ENCODE data around the gene SH3GL3. TPM values are rescaled to one million over a fixed set of nuclear protein-coding genes. Genes with fewer than 3 reads are reported as not detected.

The SH3GL3 gene
- total RNA-seq, 1 donor from 2014 or later = not detected

GRCh38 chr15:83474578-83474977, 27.4 kb downstream of the SH3GL3 start:
- H3K27ac Mint-ChIP-seq = no peak overlapping the region

GRCh38 chr15:83475551-83475950, 28.4 kb downstream of the SH3GL3 start:
- H3K9me3 Mint-ChIP-seq = no peaks in the 10 kb centered on the region
- no peaks in the 10 kb centered on the region for H3K27me3 Mint-ChIP-seq
- no peaks in the 10 kb centered on the region for H3K36me3 Mint-ChIP-seq (ENCODE audit: low read depth)
- no peak overlapping the region for H3K27ac Mint-ChIP-seq
- H3K4me1 Mint-ChIP-seq = no peaks in the 10 kb centered on the region
- intact Hi-C loops (cut with micrococcal nuclease) = no loop called here
- DNase-seq = no peak
- no peak overlapping the region for H3K4me3 Mint-ChIP-seq

More at GRCh38 chr15:83474578-83474977, 27.4 kb downstream of the SH3GL3 start:
- Mint-ChIP-seq H3K4me3 (no peak overlapping the region), H3K9me3 (no peaks in the 10 kb centered on the region), H3K27me3 (no peaks in the 10 kb centered on the region), H3K36me3 (ENCODE audit: low read depth) (no peaks in the 10 kb centered on the region), H3K4me1 (no peaks in the 10 kb centered on the region)
- peak; percentile 18 for DNase-seq
- intact Hi-C loops (cut with micrococcal nuclease) = no loop called here

- H3K4me1 Mint-ChIP-seq = no peaks in the 10 kb centered on the region
- H3K4me3 Mint-ChIP-seq = no peak overlapping the region
- H3K27me3 Mint-ChIP-seq = no peaks in the 10 kb centered on the region
- H3K9me3 Mint-ChIP-seq = no peaks in the 10 kb centered on the region
- H3K36me3 Mint-ChIP-seq (ENCODE audit: low read depth) = no peaks in the 10 kb centered on the region
- no peak overlapping the region for H3K27ac Mint-ChIP-seq
- peak; percentile 1 for DNase-seq
- intact Hi-C loops (cut with micrococcal nuclease) = no loop called here
Observed at GRCh38 chr15:83476066-83476465, 28.9 kb downstream of the SH3GL3 start.

DNA sequence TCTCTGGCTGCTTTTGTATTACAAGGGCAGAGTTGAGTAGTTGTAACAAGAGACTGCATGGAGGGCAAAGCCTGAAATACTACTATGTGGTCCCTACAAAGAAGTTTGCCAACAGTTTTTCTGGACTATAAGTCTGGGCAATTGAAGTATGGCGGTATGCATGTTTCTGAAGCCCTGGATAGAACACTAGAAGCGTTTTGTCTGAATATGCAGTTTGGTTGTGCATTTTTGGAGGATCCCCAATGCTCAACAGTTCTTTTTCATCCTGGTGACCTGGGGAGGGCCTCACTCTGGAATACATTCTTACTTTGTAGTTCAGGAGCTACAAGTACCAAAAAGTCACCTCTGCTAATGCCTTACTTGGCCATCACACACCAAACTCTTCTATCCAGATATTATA, 29.6 kb downstream of the SH3GL3 start:
- H3K27me3 Mint-ChIP-seq = no peaks in the 10 kb centered on the region
- H3K27ac Mint-ChIP-seq = no peak overlapping the region
- H3K4me3 Mint-ChIP-seq = no peak overlapping the region
- DNase-seq = peak; percentile 32
- H3K9me3 Mint-ChIP-seq = no peaks in the 10 kb centered on the region
- intact Hi-C loops (cut with micrococcal nuclease) = no loop called here
- no peaks in the 10 kb centered on the region for H3K36me3 Mint-ChIP-seq (ENCODE audit: low read depth)
- no peaks in the 10 kb centered on the region for H3K4me1 Mint-ChIP-seq

DNA sequence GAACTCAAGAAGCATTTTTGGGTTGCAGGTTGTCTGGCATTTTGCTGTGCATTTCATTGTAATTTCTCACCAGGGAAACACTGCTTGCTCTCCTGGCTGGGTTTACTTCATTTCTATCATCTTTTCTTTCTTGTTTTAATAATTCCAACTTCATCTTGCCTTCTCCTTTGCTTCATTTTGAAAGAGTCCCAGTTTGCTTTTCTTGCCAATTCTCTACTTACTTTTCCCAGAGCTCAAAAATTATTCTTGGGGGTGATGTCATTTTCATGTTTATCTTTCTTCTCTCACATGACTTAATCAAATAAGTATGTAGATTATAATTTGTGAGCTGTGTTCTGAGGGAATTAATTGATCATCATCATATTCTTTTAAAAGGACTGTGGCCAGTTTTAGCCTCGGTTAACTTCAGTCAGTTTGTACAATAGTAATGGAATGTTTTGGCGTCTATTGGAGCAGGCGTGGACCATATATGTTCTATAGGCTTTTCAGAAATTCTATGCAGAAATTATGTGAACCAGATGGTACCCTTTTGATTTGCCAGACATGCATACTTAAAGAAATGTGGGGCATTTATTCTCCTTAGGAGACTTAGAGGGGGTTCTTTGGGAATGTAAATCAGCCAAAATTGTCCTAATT, 30.1 kb downstream of the SH3GL3 start:
- H3K4me3 Mint-ChIP-seq = no peak overlapping the region
- no peaks in the 10 kb centered on the region for H3K36me3 Mint-ChIP-seq (ENCODE audit: low read depth)
- H3K27ac Mint-ChIP-seq = no peak overlapping the region
- no peaks in the 10 kb centered on the region for H3K27me3 Mint-ChIP-seq
- intact Hi-C loops (cut with micrococcal nuclease) = no loop called here
- DNase-seq = peak; percentile 3
- H3K9me3 Mint-ChIP-seq = no peaks in the 10 kb centered on the region
- no peaks in the 10 kb centered on the region for H3K4me1 Mint-ChIP-seq

DNA sequence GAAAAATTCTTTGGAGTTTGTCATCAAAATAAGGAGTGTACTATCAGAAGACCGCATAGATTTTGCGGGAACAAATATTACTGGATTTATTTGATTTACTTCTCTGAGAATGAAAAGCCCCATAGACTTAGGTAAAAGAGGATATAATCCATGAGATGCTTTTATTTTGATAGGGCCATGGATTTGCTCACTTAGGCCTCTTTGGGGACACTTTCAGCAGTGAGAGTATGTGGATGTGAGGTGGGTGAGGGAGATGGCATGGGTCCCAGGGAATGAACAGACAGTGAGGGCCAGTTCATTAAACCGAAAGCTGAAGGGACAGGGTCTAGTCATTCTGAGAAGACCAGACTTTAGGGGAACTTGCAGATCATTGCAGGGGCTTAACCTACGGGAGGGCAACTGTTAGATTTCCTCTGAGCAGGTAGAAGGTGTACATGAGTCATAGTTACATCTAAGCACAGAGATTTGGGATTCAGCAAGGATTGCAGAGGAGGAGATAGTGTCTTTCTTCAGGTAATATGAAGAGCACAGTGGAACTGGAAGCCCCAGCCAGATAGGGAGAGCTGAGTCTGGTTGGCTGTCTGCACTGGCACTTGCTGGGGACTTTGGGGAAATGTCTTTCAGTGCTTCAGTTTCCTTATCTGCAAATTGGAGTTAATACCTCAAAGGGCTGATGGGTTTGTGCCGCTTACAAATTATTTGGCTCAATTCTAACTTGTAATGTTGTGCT, 30.8 kb downstream of the SH3GL3 start:
- DNase-seq = peak; percentile 8
- Mint-ChIP-seq H3K36me3 (ENCODE audit: low read depth) (no peaks in the 10 kb centered on the region), H3K9me3 (no peaks in the 10 kb centered on the region), H3K27ac (no peak overlapping the region), H3K27me3 (no peaks in the 10 kb centered on the region), H3K4me3 (no peak overlapping the region), H3K4me1 (no peaks in the 10 kb centered on the region)
- intact Hi-C loops (cut with micrococcal nuclease) = no loop called here

- intact Hi-C loops (cut with micrococcal nuclease) = no loop called here
- no peak overlapping the region for H3K27ac Mint-ChIP-seq
Observed at GRCh38 chr15:83483612-83484011, 36.5 kb downstream of the SH3GL3 start.

GRCh38 chr15:83484636-83485035, 37.5 kb downstream of the SH3GL3 start:
- Mint-ChIP-seq H3K9me3 (peaks cover 7% of the 10 kb centered on the region), H3K4me3 (no peak overlapping the region), H3K27ac (no peak overlapping the region), H3K27me3 (no peaks in the 10 kb centered on the region), H3K4me1 (no peaks in the 10 kb centered on the region), H3K36me3 (ENCODE audit: low read depth) (peaks cover 2% of the 10 kb centered on the region)
- intact Hi-C loops (cut with micrococcal nuclease) = no loop called here
- DNase-seq = no peak

More at GRCh38 chr15:83483612-83484011, 36.5 kb downstream of the SH3GL3 start:
- H3K9me3 Mint-ChIP-seq = peaks cover 7% of the 10 kb centered on the region
- no peak overlapping the region for H3K4me3 Mint-ChIP-seq
- H3K36me3 Mint-ChIP-seq (ENCODE audit: low read depth) = peaks cover 2% of the 10 kb centered on the region
- H3K4me1 Mint-ChIP-seq = no peaks in the 10 kb centered on the region
- no peaks in the 10 kb centered on the region for H3K27me3 Mint-ChIP-seq
- DNase-seq = no peak

DNA sequence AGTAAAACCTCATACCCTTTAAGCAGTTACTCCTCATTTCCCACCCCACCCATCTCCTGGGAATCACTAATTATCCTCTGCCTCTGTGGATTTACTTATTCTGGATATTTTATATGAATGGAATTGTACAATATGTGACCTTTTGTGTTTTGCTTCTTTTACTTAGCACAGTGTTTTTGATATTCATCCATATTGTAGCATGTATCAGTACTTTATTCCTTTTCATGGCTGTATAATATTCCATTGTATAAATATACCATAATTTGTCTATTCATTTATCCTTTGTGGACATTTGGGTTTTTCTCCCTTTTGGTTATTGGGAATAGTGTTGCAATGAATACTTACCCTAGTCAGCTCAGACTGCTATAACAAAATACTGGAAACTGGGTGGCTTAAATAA, 39.2 kb downstream of the SH3GL3 start:
- Mint-ChIP-seq H3K27ac (no peak overlapping the region), H3K27me3 (no peaks in the 10 kb centered on the region), H3K4me3 (no peak overlapping the region), H3K9me3 (peaks cover 7% of the 10 kb centered on the region), H3K36me3 (ENCODE audit: low read depth) (peaks cover 2% of the 10 kb centered on the region), H3K4me1 (no peaks in the 10 kb centered on the region)
- intact Hi-C loops (cut with micrococcal nuclease) = no loop called here
- no peak for DNase-seq

DNA sequence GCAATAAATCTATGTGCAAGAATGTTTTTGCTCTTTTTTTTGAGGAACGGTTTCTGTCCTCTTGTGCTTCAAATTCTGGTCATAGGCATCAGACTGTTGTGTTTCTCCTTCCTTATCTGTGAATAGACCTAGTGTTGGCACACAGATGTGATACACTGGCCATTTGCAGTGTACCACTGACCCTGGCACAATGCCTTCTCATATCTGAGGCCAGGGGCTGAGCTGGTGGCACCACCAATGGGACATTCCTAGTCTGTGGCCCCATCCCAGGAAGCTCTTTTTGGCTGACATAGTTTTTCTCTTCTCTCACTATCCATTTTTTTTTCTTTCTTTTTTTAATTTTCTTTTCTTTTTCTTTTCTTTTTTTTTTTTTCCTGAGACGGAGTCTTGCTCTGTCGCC, 40.4 kb downstream of the SH3GL3 start:
- Mint-ChIP-seq H3K36me3 (ENCODE audit: low read depth) (peaks cover 2% of the 10 kb centered on the region), H3K27ac (no peak overlapping the region), H3K4me1 (no peaks in the 10 kb centered on the region), H3K4me3 (no peak overlapping the region), H3K9me3 (peaks cover 7% of the 10 kb centered on the region), H3K27me3 (no peaks in the 10 kb centered on the region)
- DNase-seq = no peak
- intact Hi-C loops (cut with micrococcal nuclease) = no loop called here

DNA sequence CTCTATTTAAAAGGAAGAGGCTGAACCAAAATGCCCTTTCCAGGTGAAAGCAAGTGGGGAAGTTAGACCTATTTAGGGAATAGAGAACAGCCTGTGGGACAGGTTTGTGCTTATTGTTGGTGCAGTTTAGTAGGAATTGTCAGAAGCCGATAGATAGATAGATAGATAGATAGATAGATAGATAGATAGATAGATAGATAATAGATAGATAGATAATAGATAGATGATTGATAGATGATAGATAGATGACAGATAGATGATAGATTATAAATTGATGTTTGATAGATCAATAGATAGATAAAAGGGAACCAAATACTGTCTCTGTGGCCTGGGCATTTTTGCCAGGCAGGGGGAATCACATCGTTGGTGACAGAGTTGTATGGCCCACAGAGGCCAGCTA, 42.5 kb downstream of the SH3GL3 start:
- DNase-seq = no peak
- Mint-ChIP-seq H3K4me1 (no peaks in the 10 kb centered on the region), H3K4me3 (no peak overlapping the region), H3K27ac (no peak overlapping the region), H3K9me3 (peaks cover 7% of the 10 kb centered on the region), H3K27me3 (no peaks in the 10 kb centered on the region), H3K36me3 (ENCODE audit: low read depth) (peaks cover 2% of the 10 kb centered on the region)
- intact Hi-C loops (cut with micrococcal nuclease) = no loop called here

GRCh38 chr15:83491486-83491885, 44.3 kb downstream of the SH3GL3 start:
- Mint-ChIP-seq H3K4me3 (no peak overlapping the region), H3K4me1 (no peaks in the 10 kb centered on the region), H3K9me3 (peaks cover 7% of the 10 kb centered on the region), H3K27me3 (no peaks in the 10 kb centered on the region), H3K36me3 (ENCODE audit: low read depth) (peaks cover 2% of the 10 kb centered on the region), H3K27ac (no peak overlapping the region)
- intact Hi-C loops (cut with micrococcal nuclease) = no loop called here
- no peak for DNase-seq

DNA sequence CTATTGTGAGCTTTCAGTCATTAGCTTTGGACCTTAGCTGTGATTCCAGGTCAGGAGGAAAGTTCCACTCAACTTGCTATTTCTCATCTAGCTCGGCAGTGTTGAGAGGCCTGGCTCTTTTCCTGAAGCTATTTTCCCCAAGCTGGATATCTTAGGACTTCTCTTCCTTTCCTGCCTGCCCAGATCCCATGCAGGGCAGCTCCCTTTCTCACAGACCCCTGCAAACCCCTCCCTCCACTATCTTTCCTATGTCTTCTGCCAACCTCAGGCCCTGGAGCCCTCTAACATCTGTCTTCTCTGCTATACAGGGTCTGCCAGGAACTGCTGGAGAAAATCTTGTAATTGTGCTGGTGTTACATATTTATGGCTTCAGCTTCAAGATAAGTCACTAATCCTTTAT, 49.6 kb downstream of the SH3GL3 start:
- intact Hi-C loops (cut with micrococcal nuclease) = no loop called here
- Mint-ChIP-seq H3K27me3 (no peaks in the 10 kb centered on the region), H3K27ac (no peak overlapping the region), H3K36me3 (ENCODE audit: low read depth) (no peaks in the 10 kb centered on the region), H3K9me3 (peaks cover 3% of the 10 kb centered on the region), H3K4me3 (no peak overlapping the region), H3K4me1 (no peaks in the 10 kb centered on the region)
- no peak for DNase-seq

DNA sequence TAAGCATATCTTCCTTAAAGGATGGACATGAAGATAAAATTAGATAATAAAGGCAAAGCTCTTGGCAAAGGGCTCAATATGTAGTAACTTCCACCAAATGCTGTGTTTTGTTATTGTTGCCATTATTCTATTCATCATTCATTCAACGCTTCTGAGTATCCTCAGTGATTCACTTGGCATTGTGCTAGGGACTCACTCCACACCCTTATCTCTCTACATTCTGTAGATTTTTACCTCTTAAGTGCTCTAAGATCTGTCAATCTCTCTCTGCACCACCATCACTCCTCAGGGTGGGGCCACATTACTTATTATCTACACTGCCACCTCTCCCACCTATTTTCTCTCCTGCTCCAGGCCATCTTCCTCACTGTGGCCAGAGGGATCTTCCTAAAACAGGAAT, 51.2 kb downstream of the SH3GL3 start:
- Mint-ChIP-seq H3K27me3 (no peaks in the 10 kb centered on the region), H3K27ac (no peak overlapping the region)

DNA sequence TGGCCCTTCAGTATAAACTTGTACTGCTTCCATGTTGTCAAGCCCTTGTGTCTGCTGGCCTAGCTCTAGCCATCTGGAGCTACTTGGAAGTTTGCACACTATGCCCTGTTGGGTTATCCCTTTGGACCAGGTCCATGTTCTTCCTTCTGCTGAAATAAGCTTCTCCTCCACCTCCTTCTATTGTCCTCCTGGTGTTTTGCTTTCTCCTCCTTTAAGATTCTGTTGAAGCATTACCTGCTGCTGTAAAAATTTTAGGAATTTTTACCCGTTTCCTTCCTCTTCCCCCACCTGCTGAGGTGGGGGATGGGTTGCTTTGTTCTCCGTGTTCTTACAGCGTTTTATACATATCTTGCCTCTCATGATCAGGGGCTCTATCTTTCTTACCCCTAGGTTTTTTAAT, 51.7 kb downstream of the SH3GL3 start:
- peaks cover 3% of the 10 kb centered on the region for H3K9me3 Mint-ChIP-seq

More for the DNA sequence above, 51.2 kb downstream of the SH3GL3 start:
- Mint-ChIP-seq H3K4me1 (no peaks in the 10 kb centered on the region), H3K9me3 (peaks cover 3% of the 10 kb centered on the region), H3K36me3 (ENCODE audit: low read depth) (no peaks in the 10 kb centered on the region), H3K4me3 (no peak overlapping the region)
- intact Hi-C loops (cut with micrococcal nuclease) = no loop called here
- DNase-seq = no peak

More for the DNA sequence above, 51.7 kb downstream of the SH3GL3 start:
- Mint-ChIP-seq H3K4me3 (no peak overlapping the region), H3K27ac (no peak overlapping the region), H3K36me3 (ENCODE audit: low read depth) (no peaks in the 10 kb centered on the region), H3K4me1 (no peaks in the 10 kb centered on the region), H3K27me3 (no peaks in the 10 kb centered on the region)
- DNase-seq = no peak
- intact Hi-C loops (cut with micrococcal nuclease) = no loop called here
